RPMI7951 (cell line): ENCODE results near the gene UTY. TPM values are rescaled to one million over a fixed set of nuclear protein-coding genes. Genes with fewer than 3 reads are reported as not detected.

Experiments used
- DNase-seq: peaks from one replicate; pipeline ENCODE4 v3.0.0-alpha.2; 2012; ENCODE audit warnings: low read depth
- total RNA-seq: library from RNA; depleted of rRNA; stranded (reverse); fragments of >200 nt; shearing (Covaris generic); gene quantifications from 2 replicates; pipeline ENCODE4 v1.2.3, GENCODE V29; 2014; rRNA removed

Gene UTY
- not detected in 2 replicates for total RNA-seq

GRCh38 chrY:13479828-13480227 is at the start of gene UTY:
Gene UTY, minus strand, starts transcription at chrY:13480033. Its CDS starts 368 bp downstream, at chrY:13479665.
- DNase-seq = no peak

- DNase-seq = no peak
These were observed 40.6 kb upstream of the UTY start for GRCh38 chrY:13520474-13520873.

GRCh38 chrY:13501215-13501614 is 21.4 kb upstream of the UTY start:
- no peak for DNase-seq

- DNase-seq = no peak
These were observed 13.9 kb upstream of the UTY start for GRCh38 chrY:13493737-13494136.

- no peak for DNase-seq
These were observed 12.6 kb upstream of the UTY start for GRCh38 chrY:13492408-13492807.

- DNase-seq = no peak
These were observed 8.9 kb upstream of the UTY start for GRCh38 chrY:13488738-13489137.

- DNase-seq = no peak
These were observed 617 bp downstream of the UTY start for GRCh38 chrY:13479121-13479711.

- no peak for DNase-seq
These were observed 1.6 kb downstream of the UTY start for GRCh38 chrY:13478126-13478785.

GRCh38 chrY:13474997-13475396 is 4.8 kb downstream of the UTY start:
- DNase-seq = no peak

- no peak for DNase-seq
These were observed 28.3 kb downstream of the UTY start for GRCh38 chrY:13451572-13451971.

- DNase-seq = no peak
These were observed 29.2 kb downstream of the UTY start for GRCh38 chrY:13450596-13451130.

GRCh38 chrY:13445566-13445965 is 34.3 kb downstream of the UTY start:
- no peak for DNase-seq

GRCh38 chrY:13443146-13443545 is 36.7 kb downstream of the UTY start:
- DNase-seq = no peak

GRCh38 chrY:13440811-13441210 is 39.0 kb downstream of the UTY start:
- DNase-seq = no peak

- no peak for DNase-seq
These were observed 43.6 kb downstream of the UTY start for GRCh38 chrY:13435968-13436937.

- DNase-seq = no peak
These were observed 44.4 kb downstream of the UTY start for GRCh38 chrY:13435206-13435967.

- no peak for DNase-seq
These were observed 47.4 kb downstream of the UTY start for GRCh38 chrY:13432293-13433025.

- no peak for DNase-seq
These were observed 50.3 kb downstream of the UTY start for GRCh38 chrY:13429551-13429950.

GRCh38 chrY:13423281-13423732 is 56.5 kb downstream of the UTY start:
- DNase-seq = no peak

GRCh38 chrY:13416869-13417661 is 62.8 kb downstream of the UTY start:
- DNase-seq = no peak
